ENCODE measurements around the gene HNRNPDL. TPM values are rescaled to one million over a fixed set of nuclear protein-coding genes. Genes with fewer than 3 reads are reported as not detected.
A peak's percentile ranks its signal among the peaks of the same experiment; 100 is the strongest.

Gene HNRNPDL
- total and polyA plus RNA-seq, 8 donors, result 139 to 593 (median 507) TPM

- no peaks in the 10 kb centered on the region for H3K27me3 ChIP-seq
- H3K4me1 ChIP-seq, result no peaks in the 10 kb centered on the region
- no peak for TF ChIP-seq CTCF (IDR thresholded peaks at IDR 0.05)
- DNase-seq (no peak), ATAC-seq (no peak)
- H3K36me3 ChIP-seq, result no peaks in the 10 kb centered on the region
- no peak overlapping the region for H3K27ac ChIP-seq
- intact Hi-C loops (cut with DNase I), result no loop called here
- no peak overlapping the region for H3K4me3 ChIP-seq
- no peaks in the 10 kb centered on the region for H3K9me3 ChIP-seq
These were observed 48.5 kb downstream of the HNRNPDL start for GRCh38 chr4:82381661-82382296.

- DNase-seq (no peak), ATAC-seq (no peak)
- Histone ChIP-seq H3K36me3 (no peaks in the 10 kb centered on the region), H3K4me1 (peaks cover 0 to 3% of the 10 kb centered on the region in 2 donors), H3K27ac (no peak overlapping the region), H3K27me3 (no peaks in the 10 kb centered on the region), H3K4me3 (no peak overlapping the region), H3K9me3 (no peaks in the 10 kb centered on the region)
- intact Hi-C loops (cut with DNase I), result no loop called here
- TF ChIP-seq CTCF (IDR thresholded peaks at IDR 0.05), result no peak
These were observed 49.0 kb downstream of the HNRNPDL start for GRCh38 chr4:82381235-82381634.

- no peak overlapping the region for H3K27ac ChIP-seq
- DNase-seq (no peak), ATAC-seq (no peak)
- intact Hi-C loops (cut with DNase I), result no loop called here
- peaks cover 0 to 7% of the 10 kb centered on the region in 2 donors for H3K4me1 ChIP-seq
- no peaks in the 10 kb centered on the region for H3K9me3 ChIP-seq
- TF ChIP-seq CTCF (IDR thresholded peaks at IDR 0.05), result no peak
- H3K27me3 ChIP-seq, result no peaks in the 10 kb centered on the region
- no peak overlapping the region for H3K4me3 ChIP-seq
- no peaks in the 10 kb centered on the region for H3K36me3 ChIP-seq
These were observed 49.4 kb downstream of the HNRNPDL start for GRCh38 chr4:82380831-82381230.

GRCh38 chr4:82380344-82380743 lies 49.9 kb downstream of the HNRNPDL start:
- H3K27ac ChIP-seq, result no peak overlapping the region
- TF ChIP-seq CTCF (IDR thresholded peaks at IDR 0.05), result no peak
- DNase-seq, result no peak
- peaks cover 0 to 12% of the 10 kb centered on the region in 2 donors for H3K4me1 ChIP-seq
- no peaks in the 10 kb centered on the region for H3K27me3 ChIP-seq
- no peaks in the 10 kb centered on the region for H3K9me3 ChIP-seq
- no peaks in the 10 kb centered on the region for H3K36me3 ChIP-seq
- intact Hi-C loops (cut with DNase I), result no loop called here
- ATAC-seq, result no peak
- H3K4me3 ChIP-seq, result no peak overlapping the region

GRCh38 chr4:82376109-82376508 lies 54.2 kb downstream of the HNRNPDL start:
- intact Hi-C loops (cut with DNase I), result loop anchor here in 1 of 2 donors (10.0 kb wide), 1 partner anchor 49 kb away; no protein-coding TSS in a partner anchor
- TF ChIP-seq CTCF (IDR thresholded peaks at IDR 0.05), result no peak
- ATAC-seq, result no peak

More at GRCh38 chr4:82376109-82376508, 54.2 kb downstream of the HNRNPDL start:
- Histone ChIP-seq H3K4me3 (peak overlapping the region in 1 of 2 donors; percentile 92), H3K9me3 (no peaks in the 10 kb centered on the region), H3K36me3 (no peaks in the 10 kb centered on the region), H3K27me3 (no peaks in the 10 kb centered on the region), H3K4me1 (peaks cover 1 to 29% of the 10 kb centered on the region in 2 donors), H3K27ac (no peak overlapping the region)
- DNase-seq, result no peak

All from left lung (tissue), 10 donors.